ENCODE data around the gene TSC22D4. TPM values are rescaled to one million over a fixed set of nuclear protein-coding genes. Genes with fewer than 3 reads are reported as not detected.
A peak's percentile ranks its signal among the peaks of the same experiment; 100 is the strongest.

TSC22D4 gene
- total and polyA plus RNA-seq, 2 donors (not counting 1 experiment from before 2014, with no cell fraction given), result 13.2 to 21.1 TPM

DNA sequence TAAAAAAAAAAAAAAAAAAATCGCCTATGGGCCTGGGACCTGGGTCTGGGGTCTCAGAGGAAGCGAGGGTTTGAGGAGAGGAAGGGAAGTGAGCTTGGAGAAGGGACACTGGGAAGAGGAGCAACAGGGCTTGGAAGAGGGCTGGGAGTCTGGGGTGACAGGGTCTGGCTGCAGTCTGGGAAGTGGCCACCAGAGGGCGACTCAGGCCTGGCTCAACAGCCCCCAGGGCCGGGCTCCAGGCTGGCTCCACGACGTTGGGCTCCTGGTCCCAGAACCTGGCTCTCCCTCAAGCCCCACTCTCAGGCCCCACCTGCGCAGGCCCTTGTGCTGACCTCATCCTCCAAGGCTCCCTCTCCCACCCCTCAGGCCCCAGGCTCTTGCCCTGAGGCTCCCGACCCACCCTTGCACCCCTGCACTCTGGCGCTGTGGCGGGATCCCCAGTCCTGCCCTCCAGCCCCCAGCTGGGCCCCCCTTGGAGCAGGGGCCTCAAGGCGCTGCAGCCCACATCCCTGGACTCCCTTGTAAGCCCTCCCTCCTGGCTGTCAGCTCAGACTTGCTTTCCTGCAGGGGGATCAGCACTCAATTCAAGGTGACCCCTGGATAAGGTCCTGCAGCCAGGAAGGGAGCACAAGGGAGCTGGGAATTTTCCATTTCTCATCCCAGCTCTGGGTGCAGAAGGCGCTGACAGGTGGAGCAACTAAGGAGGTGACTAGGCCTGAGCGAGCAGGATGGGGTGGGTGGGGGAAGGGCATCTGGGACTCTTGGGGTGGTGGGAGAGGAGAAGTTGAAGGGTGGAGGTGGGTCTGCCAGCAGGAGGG lies 9.6 kb downstream of the TSC22D4 start:
- peak; percentile 45 to 68 for DNase-seq (ENCODE audit: low read depth in 2 of 2)

GRCh38 chr7:100467638-100468373 lies 11.2 kb downstream of the TSC22D4 start:
- TF ChIP-seq, protein P1, sequence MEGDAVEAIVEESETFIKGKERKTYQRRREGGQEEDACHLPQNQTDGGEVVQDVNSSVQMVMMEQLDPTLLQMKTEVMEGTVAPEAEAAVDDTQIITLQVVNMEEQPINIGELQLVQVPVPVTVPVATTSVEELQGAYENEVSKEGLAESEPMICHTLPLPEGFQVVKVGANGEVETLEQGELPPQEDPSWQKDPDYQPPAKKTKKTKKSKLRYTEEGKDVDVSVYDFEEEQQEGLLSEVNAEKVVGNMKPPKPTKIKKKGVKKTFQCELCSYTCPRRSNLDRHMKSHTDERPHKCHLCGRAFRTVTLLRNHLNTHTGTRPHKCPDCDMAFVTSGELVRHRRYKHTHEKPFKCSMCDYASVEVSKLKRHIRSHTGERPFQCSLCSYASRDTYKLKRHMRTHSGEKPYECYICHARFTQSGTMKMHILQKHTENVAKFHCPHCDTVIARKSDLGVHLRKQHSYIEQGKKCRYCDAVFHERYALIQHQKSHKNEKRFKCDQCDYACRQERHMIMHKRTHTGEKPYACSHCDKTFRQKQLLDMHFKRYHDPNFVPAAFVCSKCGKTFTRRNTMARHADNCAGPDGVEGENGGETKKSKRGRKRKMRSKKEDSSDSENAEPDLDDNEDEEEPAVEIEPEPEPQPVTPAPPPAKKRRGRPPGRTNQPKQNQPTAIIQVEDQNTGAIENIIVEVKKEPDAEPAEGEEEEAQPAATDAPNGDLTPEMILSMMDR (conservative IDR thresholded peaks at IDR 0.05 in 1 of 2, IDR thresholded peaks at IDR 0.05 in 1 of 2; ENCODE audit: low read depth in 1 of 2, low read length in 2 of 2), result no peak
- no peak for TF ChIP-seq EZH2 (IDR thresholded peaks at IDR 0.05; ENCODE audit: low read length, missing control alignments)
- peaks cover 2% of the 10 kb centered on the region for H3K4me1 ChIP-seq (ENCODE audit: control insufficient read depth, extremely low read depth, insufficient read depth, low read length)
- H3K79me2 ChIP-seq (ENCODE audit: control insufficient read depth, insufficient read depth, low read length), result no peaks in the 10 kb centered on the region
- H4K20me1 ChIP-seq (ENCODE audit: control insufficient read depth, extremely low read depth, insufficient read depth, low read length), result no peaks in the 10 kb centered on the region
- DNase-seq (ENCODE audit: low read depth in 2 of 2), result no peak
- no peak overlapping the region for H3K27ac ChIP-seq (ENCODE audit: insufficient read depth, low read length)
- no peak overlapping the region for H3K9ac ChIP-seq (ENCODE audit: insufficient read depth, low read length)
- H3K27me3 ChIP-seq (ENCODE audit: control insufficient read depth, insufficient read depth, low read length), result no peaks in the 10 kb centered on the region
- H3K4me3 ChIP-seq (replicated peaks in 1 of 4; ENCODE audit: control extremely low read depth in 1 of 4, insufficient read depth in 1 of 4, low read depth in 3 of 4, low read length in 4 of 4), result no peak overlapping the region
- peaks cover 13% of the 10 kb centered on the region for H3K36me3 ChIP-seq (ENCODE audit: control insufficient read depth, insufficient read depth, low read length)
- H2AFZ ChIP-seq (ENCODE audit: low read length), result no peak overlapping the region
- no peaks in the 10 kb centered on the region for H3K9me3 ChIP-seq (ENCODE audit: control insufficient read depth, insufficient read depth, low read depth, low read length)
- H3K4me2 ChIP-seq (ENCODE audit: extremely low read depth, insufficient read depth, low read length), result no peak overlapping the region

More for the DNA sequence above, 9.6 kb downstream of the TSC22D4 start:
- H3K4me2 ChIP-seq (ENCODE audit: extremely low read depth, insufficient read depth, low read length), result no peak overlapping the region
- H3K27ac ChIP-seq (ENCODE audit: insufficient read depth, low read length), result no peak overlapping the region
- no peak overlapping the region for H2AFZ ChIP-seq (ENCODE audit: low read length)
- H3K79me2 ChIP-seq (ENCODE audit: control insufficient read depth, insufficient read depth, low read length), result peaks cover 3% of the 10 kb centered on the region
- no peaks in the 10 kb centered on the region for H3K9me3 ChIP-seq (ENCODE audit: control insufficient read depth, insufficient read depth, low read depth, low read length)
- H3K4me3 ChIP-seq (replicated peaks in 1 of 4; ENCODE audit: control extremely low read depth in 1 of 4, insufficient read depth in 1 of 4, low read depth in 3 of 4, low read length in 4 of 4), result no peak overlapping the region
- H4K20me1 ChIP-seq (ENCODE audit: control insufficient read depth, extremely low read depth, insufficient read depth, low read length), result no peaks in the 10 kb centered on the region
- peaks cover 5% of the 10 kb centered on the region for H3K4me1 ChIP-seq (ENCODE audit: control insufficient read depth, extremely low read depth, insufficient read depth, low read length)
- no peak for TF ChIP-seq EZH2 (IDR thresholded peaks at IDR 0.05; ENCODE audit: low read length, missing control alignments)
- TF ChIP-seq, protein P1 (conservative IDR thresholded peaks at IDR 0.05 in 1 of 2, IDR thresholded peaks at IDR 0.05 in 1 of 2; ENCODE audit: low read depth in 1 of 2, low read length in 2 of 2), result peak; percentile 85 to 95
- H3K9ac ChIP-seq (ENCODE audit: insufficient read depth, low read length), result no peak overlapping the region
- H3K27me3 ChIP-seq (ENCODE audit: control insufficient read depth, insufficient read depth, low read length), result no peaks in the 10 kb centered on the region
- H3K36me3 ChIP-seq (ENCODE audit: control insufficient read depth, insufficient read depth, low read length), result peaks cover 15% of the 10 kb centered on the region

Data from fibroblast of lung (primary cell).